Neutrophil (primary cell): ENCODE measurements around the gene FOSB.
"Not testable (repeated sequence)": the region's sequence is repeated elsewhere in the genome, so short reads cannot be mapped to it uniquely, and the experiment has no call there.

ENCODE experiments used
- H3K27ac ChIP-seq: fragments of 200-600 bp; sonication (generic); 2 replicates; pipeline ENCODE4 v1.5.1; 2016; ENCODE audit warnings: mild to moderate bottlenecking, moderate library complexity
- H3K27me3 ChIP-seq: fragments of 200-600 bp; sonication (generic); 2 replicates; pipeline ENCODE4 v1.6.0; 2016; ENCODE audit warnings: mild to moderate bottlenecking
- H3K36me3 ChIP-seq: fragments of 200-600 bp; sonication (generic); 2 replicates; pipeline ENCODE4 v1.5.1; 2017
- H3K4me1 ChIP-seq, 2 experiments: fragments of 200-600 bp in 1 of 2; sonication (generic) in 1 of 2; 1 replicate in 1 of 2; 2 replicates in 1 of 2; pipeline versions ENCODE4 v1.5.1 to v1.6.1; 2013 to 2016; ENCODE audit warnings: low read depth in 1 of 2, low read length in 1 of 2, mild to moderate bottlenecking in 1 of 2, moderate library complexity in 1 of 2; ENCODE audit not compliant: control insufficient read depth in 1 of 2, insufficient read depth in 1 of 2
- H3K4me3 ChIP-seq, 2 experiments: fragments of 200-600 bp in 1 of 2; sonication (generic) in 1 of 2; 1 replicate in 1 of 2; 2 replicates in 1 of 2; pipeline ENCODE4 v1.5.1; 2013 to 2016; ENCODE audit warnings: low read depth in 1 of 2, low read length in 1 of 2, mild to moderate bottlenecking in 1 of 2, moderate library complexity in 1 of 2
- H3K9me3 ChIP-seq: fragments of 200-600 bp; sonication (generic); 2 replicates; pipeline ENCODE4 v1.5.1; 2016
- CTCF ChIP-seq: fragments of 200-600 bp; sonication (generic); IDR thresholded peaks from 2 replicates; pipeline ENCODE4 v1.5.1; 2016; ENCODE audit warnings: antibody characterized with exemption

The FOSB gene

DNA sequence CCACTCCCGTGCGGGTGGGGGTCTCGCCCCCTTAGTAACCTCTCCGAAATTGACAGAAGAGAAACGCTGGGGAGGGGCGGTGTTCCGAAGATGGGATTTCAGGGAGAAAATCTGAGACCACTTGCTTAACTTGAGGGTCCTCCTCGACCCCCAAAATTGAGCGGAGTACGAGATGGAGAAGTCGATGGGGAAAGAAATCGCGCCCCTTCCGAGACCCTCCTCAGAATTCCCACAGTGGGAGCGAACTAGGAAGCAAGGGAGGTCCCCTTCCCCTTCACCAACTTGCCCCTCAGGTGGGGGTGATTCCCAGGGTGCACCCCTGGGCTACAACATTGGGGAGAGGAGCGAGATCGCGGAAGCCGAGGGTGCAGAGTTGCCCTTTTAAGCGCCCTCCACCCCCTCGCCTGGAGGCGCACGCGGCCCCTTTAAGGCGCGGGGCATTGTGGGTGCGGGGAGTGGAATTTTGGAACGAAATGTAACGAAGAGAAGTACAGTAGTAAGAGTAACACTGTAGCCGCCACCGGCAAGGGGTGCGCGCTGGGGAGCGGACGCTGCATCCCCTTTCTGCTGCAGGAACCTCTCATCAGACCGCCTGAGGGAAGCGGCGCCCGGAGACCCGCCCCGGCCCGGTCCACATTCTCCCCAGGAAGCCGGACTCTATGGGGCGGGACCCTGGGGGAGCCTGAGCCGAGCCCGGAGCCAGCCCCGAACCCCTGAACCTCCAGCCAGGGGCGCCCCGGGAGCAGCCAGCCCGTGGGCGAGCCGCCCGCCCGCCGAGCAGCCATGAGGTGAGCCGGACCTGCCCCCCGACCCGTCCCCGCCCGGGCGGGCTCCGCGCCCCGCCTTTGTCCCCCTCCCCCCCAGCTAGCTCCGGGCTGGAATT lies 39.4 kb downstream of the FOSB start, which contains the start of gene VASP:
Gene VASP (plus strand): TSS at position 491 of the 883 bp plus-strand sequence. CDS start 293 bp downstream, at position 784.
- H3K4me3 ChIP-seq = peak within 1 kb of the TSS; percentile 98 to 100
- peaks cover 30% of the 10 kb centered on the region for H3K36me3 ChIP-seq
- no peaks in the 10 kb centered on the region for H3K27me3 ChIP-seq
- peak; percentile 42 for TF ChIP-seq CTCF
- H3K9me3 ChIP-seq = no peaks in the 10 kb centered on the region
- peaks cover 53 to 68% of the 10 kb centered on the region in 2 experiments for H3K4me1 ChIP-seq
- H3K27ac ChIP-seq = peak within 1 kb of the TSS; percentile 100

DNA sequence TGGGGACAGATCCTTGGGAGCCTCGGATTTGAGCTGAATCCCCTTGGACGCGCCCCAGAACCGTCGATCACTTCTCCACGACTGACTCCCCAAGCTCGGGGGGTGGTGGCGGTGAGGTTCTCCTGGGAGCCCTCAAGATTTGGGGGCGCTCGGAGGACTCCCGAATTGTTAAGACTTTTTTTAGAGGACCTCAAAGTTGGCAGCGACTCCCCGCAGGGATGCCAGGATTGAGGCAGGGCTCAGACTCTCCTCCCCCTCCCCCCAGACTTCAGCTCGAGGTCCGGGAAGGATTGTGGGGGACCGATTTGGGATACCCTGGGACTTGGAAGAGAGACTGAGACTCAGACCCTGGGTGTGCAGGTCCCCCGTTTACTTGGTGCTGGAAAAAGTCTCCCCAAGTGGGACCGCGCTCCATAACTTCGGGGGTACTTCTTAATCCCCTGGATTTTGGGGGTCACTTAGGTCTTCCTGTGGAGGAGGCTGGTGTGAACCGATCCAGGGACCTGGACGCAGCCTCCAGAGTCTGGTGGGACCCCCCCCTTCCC lies 40.1 kb downstream of the FOSB start:
- peaks cover 53 to 68% of the 10 kb centered on the region in 2 experiments for H3K4me1 ChIP-seq

DNA sequence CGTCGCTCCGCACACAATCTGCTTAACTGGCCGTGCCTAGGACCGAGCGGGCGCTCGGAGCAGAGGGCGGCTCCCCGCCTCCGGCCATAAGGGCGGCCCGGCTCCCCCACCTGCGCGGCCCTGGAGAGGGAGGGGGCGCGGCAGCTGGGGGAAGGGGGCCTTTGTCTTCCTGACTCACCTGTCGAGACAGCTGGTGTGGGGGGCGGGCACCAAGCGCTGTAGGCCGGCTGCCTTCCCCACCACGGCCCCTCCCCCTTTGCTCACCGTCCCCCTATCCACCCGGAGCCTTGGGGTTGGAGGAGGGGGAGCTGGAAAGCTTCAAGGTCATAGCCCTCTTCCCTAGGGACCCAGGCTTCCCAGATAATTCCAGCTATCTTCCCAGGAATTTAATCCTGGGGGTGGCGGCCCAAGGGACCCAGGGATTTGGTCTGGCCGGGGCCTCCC lies 40.6 kb downstream of the FOSB start:
- H3K27ac ChIP-seq = peak overlapping the region; percentile 100
- no peak for TF ChIP-seq CTCF
- no peaks in the 10 kb centered on the region for H3K9me3 ChIP-seq
- peaks cover 31% of the 10 kb centered on the region for H3K36me3 ChIP-seq
- peaks cover 53 to 68% of the 10 kb centered on the region in 2 experiments for H3K4me1 ChIP-seq
- peak overlapping the region; percentile 98 to 100 for H3K4me3 ChIP-seq
- H3K27me3 ChIP-seq = no peaks in the 10 kb centered on the region

More for the DNA sequence above, 40.1 kb downstream of the FOSB start:
- no peaks in the 10 kb centered on the region for H3K9me3 ChIP-seq
- H3K27ac ChIP-seq = peak overlapping the region; percentile 100
- H3K4me3 ChIP-seq = peak overlapping the region; percentile 98 to 100
- TF ChIP-seq CTCF = no peak
- peaks cover 30% of the 10 kb centered on the region for H3K36me3 ChIP-seq
- H3K27me3 ChIP-seq = no peaks in the 10 kb centered on the region

DNA sequence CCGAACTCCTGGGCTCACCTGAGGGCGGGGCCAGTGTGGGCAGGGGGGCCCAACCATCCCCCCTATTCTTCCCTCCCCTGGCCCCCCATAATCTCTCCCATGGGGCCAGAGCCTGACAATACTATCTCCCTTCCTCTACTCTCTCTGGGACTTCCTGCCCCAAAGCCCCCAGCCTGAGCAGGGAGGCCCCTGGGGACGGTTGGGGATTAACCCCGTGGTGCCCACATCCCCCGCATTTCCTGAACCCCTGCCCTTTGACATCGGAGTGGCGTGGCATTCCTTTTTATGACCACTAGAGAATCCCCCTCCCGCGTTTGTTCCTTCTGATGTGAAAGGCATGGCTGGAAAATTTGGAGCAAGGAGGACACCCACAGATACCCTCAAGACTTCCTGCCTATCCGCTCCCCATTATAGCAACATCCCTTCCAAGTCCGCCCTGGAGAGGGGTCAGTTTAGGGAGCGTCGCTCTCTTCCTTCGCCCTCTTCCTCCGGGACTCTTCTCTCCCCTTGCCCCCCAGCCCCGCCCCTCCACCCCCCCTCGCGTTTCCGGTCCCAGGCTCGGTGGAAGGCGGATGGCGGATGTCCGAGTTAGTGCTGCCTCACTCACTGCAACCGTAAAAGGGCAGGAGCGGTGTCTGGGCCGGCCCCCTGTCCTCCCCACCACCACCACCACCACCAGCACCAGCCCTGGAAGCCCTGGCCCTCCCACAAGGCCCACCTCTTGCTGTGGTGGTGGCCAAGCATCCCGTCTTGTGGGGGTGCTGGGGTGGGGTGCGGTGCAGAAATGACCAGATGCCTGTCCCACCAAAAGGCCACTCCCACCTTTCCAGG lies 41.3 kb downstream of the FOSB start:
- Histone ChIP-seq H3K27ac (peak overlapping the region; percentile 100), H3K36me3 (peaks cover 37% of the 10 kb centered on the region), H3K27me3 (no peaks in the 10 kb centered on the region), H3K4me3 (peak overlapping the region; percentile 98 to 100), H3K4me1 (peaks cover 55 to 70% of the 10 kb centered on the region in 2 experiments), H3K9me3 (no peaks in the 10 kb centered on the region)
- peak; percentile 74 for TF ChIP-seq CTCF

DNA sequence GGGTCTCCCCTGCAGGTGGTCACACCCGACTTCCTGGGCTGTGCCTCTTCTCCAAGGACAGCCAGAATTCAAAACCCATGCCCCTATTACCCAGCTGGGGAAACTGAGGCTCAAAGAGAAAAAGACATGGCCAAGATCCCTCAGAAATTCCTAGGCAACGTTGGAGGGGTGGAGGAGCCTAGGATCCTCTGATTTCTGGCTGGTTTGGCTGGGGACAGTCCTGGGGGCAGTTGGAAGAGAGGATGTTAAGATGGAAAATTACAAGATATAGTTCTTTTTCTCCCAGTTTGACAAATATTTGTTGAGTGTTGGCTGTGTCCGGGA lies 41.9 kb downstream of the FOSB start:
- TF ChIP-seq CTCF = no peak
- no peaks in the 10 kb centered on the region for H3K27me3 ChIP-seq
- peaks cover 60 to 70% of the 10 kb centered on the region in 2 experiments for H3K4me1 ChIP-seq
- H3K9me3 ChIP-seq = no peaks in the 10 kb centered on the region
- H3K27ac ChIP-seq = peak overlapping the region; percentile 100
- peaks cover 43% of the 10 kb centered on the region for H3K36me3 ChIP-seq
- peak overlapping the region; percentile 98 to 100 for H3K4me3 ChIP-seq

DNA sequence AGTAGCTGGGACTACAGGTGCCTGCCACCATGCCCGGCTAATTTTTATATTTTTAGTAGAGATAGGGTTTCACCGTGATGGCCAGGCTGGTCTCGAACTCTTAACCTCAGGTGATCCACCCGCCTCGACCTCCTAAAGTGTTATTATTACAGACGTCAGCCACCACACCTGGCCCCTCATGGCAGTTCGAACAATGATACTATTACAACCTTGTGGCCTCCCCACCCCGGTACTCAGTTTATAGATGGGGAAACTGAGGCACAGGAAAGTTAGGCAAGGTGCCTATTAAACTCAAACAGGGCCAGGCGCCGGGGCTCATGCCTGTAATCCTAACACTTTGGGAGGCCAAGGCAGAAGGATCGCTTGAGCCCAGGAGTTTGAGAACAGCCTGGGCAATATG lies 42.6 kb downstream of the FOSB start:
- Histone ChIP-seq H3K27ac (peak overlapping the region; percentile 100), H3K4me1 (peaks cover 62 to 70% of the 10 kb centered on the region in 2 experiments), H3K4me3 (peak overlapping the region; percentile 98 to 100), H3K36me3 (peaks cover 45% of the 10 kb centered on the region)
- H3K9me3 ChIP-seq, H3K27me3 ChIP-seq: not testable (repeated sequence)
